ENCODE measurements around the gene TYMS.

The TYMS gene

DNA sequence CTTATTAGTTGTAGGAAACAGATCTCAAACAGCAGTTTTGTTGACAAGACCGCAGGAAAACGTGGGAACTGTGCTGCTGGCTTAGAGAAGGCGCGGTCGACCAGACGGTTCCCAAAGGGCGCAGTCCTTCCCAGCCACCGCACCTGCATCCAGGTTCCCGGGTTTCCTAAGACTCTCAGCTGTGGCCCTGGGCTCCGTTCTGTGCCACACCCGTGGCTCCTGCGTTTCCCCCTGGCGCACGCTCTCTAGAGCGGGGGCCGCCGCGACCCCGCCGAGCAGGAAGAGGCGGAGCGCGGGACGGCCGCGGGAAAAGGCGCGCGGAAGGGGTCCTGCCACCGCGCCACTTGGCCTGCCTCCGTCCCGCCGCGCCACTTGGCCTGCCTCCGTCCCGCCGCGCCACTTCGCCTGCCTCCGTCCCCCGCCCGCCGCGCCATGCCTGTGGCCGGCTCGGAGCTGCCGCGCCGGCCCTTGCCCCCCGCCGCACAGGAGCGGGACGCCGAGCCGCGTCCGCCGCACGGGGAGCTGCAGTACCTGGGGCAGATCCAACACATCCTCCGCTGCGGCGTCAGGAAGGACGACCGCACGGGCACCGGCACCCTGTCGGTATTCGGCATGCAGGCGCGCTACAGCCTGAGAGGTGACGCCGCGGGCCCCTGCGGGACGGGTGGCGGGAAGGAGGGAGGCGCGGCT is at the start of gene TYMS:
TSS of gene TYMS (plus strand) at position 343 of the 690 bp plus-strand sequence. CDS start at position 433, 90 bp downstream.
- CTCF ChIA-PET = interaction anchor here (0.8 to 4.3 kb wide), 9 partner anchors 12 to 390 kb away, joined by 3 to 17 read pairs (median 4); partner anchors contain the start of gene THOC1
- POLR2A ChIA-PET = interaction anchor here (1.4 kb wide), 1 partner anchor 13 kb away, joined by 6 read pairs; no protein-coding TSS in a partner anchor
- TF ChIP-seq, protein P1, sequence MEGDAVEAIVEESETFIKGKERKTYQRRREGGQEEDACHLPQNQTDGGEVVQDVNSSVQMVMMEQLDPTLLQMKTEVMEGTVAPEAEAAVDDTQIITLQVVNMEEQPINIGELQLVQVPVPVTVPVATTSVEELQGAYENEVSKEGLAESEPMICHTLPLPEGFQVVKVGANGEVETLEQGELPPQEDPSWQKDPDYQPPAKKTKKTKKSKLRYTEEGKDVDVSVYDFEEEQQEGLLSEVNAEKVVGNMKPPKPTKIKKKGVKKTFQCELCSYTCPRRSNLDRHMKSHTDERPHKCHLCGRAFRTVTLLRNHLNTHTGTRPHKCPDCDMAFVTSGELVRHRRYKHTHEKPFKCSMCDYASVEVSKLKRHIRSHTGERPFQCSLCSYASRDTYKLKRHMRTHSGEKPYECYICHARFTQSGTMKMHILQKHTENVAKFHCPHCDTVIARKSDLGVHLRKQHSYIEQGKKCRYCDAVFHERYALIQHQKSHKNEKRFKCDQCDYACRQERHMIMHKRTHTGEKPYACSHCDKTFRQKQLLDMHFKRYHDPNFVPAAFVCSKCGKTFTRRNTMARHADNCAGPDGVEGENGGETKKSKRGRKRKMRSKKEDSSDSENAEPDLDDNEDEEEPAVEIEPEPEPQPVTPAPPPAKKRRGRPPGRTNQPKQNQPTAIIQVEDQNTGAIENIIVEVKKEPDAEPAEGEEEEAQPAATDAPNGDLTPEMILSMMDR (IDR thresholded peaks at IDR 0.05; ENCODE audit: control extremely low read depth, extremely low read depth, low read depth, missing control alignments) = no peak
- DNase-seq (ENCODE audit: extremely low spot score) = peak; percentile 74

DNA sequence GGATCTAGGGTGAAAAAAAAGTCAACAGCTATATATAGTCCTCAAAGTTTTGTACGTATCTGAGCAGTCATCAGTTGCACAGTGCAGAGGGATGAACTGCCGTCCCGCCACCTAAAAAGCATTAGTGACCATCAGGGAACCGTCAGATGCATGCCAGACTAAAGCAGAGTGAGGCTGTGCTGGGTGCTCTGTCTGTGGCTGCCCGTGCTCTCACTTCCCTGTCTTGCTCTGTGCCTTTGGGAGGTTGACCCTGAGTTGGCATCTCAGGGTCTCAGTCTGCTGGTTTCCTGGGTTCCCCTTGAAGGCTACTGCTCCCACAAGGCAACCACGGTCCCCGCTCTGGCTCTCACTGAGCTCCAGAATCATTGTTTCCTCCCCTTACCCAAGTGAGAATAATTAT is 49.5 kb upstream of the TYMS start:
- DNase-seq (ENCODE audit: extremely low spot score) = no peak
- TF ChIP-seq, protein P1 (IDR thresholded peaks at IDR 0.05; ENCODE audit: control extremely low read depth, extremely low read depth, low read depth, missing control alignments) = no peak
- CTCF ChIA-PET = interaction anchor here (1.0 to 1.5 kb wide), 3 partner anchors 11 to 18 kb away, joined by 3 to 4 read pairs (median 3); no protein-coding TSS in a partner anchor
- POLR2A ChIA-PET = no interaction called here

DNA sequence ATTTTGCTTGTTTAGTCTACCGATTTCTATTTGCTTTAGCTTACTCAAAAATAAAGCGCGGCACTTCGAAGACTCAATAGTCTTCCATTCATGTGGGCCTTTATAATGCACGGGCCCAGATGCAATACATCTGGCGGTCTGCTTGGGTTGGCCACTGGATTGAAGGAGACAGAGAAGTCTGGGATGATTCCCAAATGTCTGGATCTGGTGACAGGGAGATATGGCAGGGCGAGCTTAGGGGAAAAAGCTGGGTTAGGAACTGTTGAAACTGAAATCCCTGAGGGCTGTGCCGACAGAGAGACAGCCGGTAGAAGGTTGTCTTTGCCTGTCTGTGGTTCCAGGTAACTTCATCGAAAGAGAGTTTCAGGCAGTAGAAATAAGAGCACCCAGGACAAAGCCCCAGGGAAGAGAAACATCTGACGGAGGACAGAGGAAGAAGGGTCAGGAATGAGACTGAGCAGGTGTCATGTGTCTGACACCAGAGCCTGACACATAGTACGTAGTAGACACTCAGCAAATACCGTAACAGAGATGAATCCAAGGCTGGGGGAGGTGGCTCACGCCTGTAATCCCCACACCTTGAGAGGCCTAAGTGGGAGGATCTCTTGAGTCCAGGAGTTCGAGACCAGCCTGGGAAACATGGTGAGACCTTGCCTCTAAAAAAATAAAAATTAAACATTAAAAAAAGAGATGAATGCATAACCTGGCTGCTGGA is 47.1 kb upstream of the TYMS start:
- ChIA-PET CTCF (interaction anchor here (1.5 kb wide), 1 partner anchor 221 kb away, joined by 3 read pairs; no protein-coding TSS in a partner anchor), POLR2A (no interaction called here)
- TF ChIP-seq, protein P1 (IDR thresholded peaks at IDR 0.05; ENCODE audit: control extremely low read depth, extremely low read depth, low read depth, missing control alignments) = no peak
- DNase-seq (ENCODE audit: extremely low spot score) = no peak

DNA sequence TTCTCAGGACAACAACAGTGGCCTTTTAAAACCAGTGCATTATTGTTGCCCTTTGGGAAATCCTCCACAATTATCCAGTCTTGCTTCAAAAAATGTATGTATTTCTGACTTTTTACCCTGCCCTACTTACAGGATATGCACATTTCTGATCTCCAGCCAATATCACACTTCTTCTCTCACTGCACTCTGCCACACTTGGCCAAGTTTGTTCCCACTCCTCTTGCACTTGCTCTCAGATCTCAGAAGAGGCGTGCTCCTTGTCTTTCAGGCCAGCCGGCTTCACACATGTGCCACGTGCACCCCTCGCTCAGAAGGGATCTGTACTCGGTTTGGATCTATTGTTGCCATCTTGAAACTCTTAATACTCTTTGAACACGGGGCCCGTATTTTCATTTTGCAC is 45.3 kb upstream of the TYMS start:
- TF ChIP-seq, protein P1 (IDR thresholded peaks at IDR 0.05; ENCODE audit: control extremely low read depth, extremely low read depth, low read depth, missing control alignments) = no peak
- ChIA-PET CTCF (no interaction called here), POLR2A (no interaction called here)
- DNase-seq (ENCODE audit: extremely low spot score) = no peak

DNA sequence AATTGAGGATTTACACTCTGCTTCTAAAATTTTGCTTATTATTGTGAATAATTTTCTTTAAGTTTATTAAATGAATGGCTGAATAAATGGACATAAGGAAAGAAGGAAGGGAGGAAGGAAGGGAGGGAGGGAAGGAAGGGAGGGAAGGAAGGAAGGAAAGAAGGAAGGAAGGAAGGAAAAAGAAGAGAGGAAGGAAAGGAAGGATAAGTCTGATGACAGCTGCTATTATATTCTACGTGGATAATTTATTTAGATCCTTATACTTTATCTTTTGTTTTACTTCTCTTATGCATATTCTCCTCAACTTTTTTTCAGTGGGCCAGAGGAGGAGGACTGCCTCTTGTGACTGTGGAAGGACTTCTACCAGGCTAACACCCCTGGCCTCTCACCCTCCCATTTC is 43.3 kb upstream of the TYMS start:
- TF ChIP-seq, protein P1 (IDR thresholded peaks at IDR 0.05; ENCODE audit: control extremely low read depth, extremely low read depth, low read depth, missing control alignments) = no peak
- no peak for DNase-seq (ENCODE audit: extremely low spot score)
- ChIA-PET POLR2A (interaction anchor here (0.5 kb wide), 1 partner anchor 106 kb away, joined by 4 read pairs; no protein-coding TSS in a partner anchor), CTCF (interaction anchor here (0.9 to 4.0 kb wide), 4 partner anchors 10 to 225 kb away, joined by 3 to 45 read pairs (median 8); no protein-coding TSS in a partner anchor)

DNA sequence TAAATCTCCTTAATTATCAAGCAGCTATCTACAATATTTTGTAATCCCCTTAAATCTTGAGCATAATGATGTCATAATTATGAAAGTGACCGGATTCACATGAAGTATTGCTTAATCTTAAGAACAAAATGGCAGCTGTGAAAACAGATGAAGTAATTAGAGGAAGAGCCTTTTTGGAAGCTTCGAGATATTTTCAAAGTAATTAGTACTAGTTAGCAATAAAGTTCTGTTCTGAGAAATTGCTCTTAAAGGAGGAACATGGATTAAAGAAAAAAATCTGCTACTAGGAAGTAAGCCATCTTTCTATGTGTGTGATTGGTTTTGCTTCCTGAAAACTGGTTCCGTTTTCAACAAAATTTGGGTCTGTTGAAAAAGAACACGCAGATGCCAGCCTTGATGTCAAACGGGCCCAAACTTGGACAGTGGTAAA is 42.3 kb upstream of the TYMS start:
- DNase-seq (ENCODE audit: extremely low spot score) = no peak
- ChIA-PET POLR2A (no interaction called here), CTCF (interaction anchor here (1.1 to 4.0 kb wide), 10 partner anchors 8 to 519 kb away, joined by 3 to 45 read pairs (median 5); no protein-coding TSS in a partner anchor)
- TF ChIP-seq, protein P1 (IDR thresholded peaks at IDR 0.05; ENCODE audit: control extremely low read depth, extremely low read depth, low read depth, missing control alignments) = no peak
